Activated effector memory CD4-positive, alpha-beta T cell treated with Interleukin-2 at 50 U/mL for 16 hours (primary cell): Measurements from ENCODE around the gene KRT80.
"Not testable (repeated sequence)": the region's sequence is repeated elsewhere in the genome, so short reads cannot be mapped to it uniquely, and the experiment has no call there.

ENCODE experiments used
- DNase-seq: peaks from one replicate; pipeline ENCODE4 v3.0.0-alpha.2; 2020

KRT80 gene

DNA sequence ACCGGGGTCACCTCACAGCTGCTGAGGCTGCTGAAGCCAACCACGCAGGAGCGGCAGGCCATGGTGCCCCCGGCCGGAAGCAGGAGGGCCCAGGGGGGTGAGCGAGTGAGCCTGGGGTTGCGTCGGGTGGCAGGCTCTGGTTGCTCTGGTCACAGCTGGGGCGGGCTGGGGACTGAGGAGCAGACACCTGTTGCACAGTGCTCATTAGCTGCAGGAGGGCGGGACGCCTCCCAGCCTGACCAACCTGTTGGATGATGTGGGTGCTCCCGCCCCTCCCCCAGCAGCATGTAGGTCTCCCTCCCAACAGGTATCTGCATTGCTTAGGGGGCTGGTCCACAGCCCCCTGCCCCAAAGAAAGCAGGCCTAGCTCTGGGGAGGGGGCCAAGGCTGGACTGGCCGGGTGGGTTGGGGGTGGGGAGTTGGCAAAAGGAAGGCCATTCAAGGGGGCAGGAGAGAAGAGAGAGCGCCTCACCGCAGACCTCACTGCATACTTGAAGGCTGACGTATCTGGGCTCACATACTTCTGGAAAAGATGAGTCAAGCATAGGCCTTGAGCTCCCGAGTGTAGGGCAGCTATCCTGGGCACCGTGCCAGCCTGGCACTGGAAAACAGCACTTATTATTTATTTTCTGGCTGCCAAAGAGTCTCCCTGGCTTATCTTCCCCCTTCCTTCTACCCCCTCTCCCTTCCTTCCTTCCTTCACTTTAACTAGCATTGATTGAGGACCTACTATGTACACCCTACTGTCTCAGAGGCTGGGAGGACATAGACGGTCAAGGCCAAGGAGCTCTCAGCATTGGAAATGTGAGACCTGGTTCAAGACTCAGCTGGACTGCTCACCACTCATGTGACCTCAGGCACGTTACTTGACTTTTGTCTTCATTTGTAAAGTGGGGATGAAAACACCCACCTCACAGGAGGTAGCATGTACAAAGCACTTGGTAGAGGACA, at the start of gene KRT80:
Gene KRT80 (minus strand): TSS at position 174 of the 951 bp plus-strand sequence. CDS start 112 bp downstream, at position 62.
- DNase-seq = no peak

DNA sequence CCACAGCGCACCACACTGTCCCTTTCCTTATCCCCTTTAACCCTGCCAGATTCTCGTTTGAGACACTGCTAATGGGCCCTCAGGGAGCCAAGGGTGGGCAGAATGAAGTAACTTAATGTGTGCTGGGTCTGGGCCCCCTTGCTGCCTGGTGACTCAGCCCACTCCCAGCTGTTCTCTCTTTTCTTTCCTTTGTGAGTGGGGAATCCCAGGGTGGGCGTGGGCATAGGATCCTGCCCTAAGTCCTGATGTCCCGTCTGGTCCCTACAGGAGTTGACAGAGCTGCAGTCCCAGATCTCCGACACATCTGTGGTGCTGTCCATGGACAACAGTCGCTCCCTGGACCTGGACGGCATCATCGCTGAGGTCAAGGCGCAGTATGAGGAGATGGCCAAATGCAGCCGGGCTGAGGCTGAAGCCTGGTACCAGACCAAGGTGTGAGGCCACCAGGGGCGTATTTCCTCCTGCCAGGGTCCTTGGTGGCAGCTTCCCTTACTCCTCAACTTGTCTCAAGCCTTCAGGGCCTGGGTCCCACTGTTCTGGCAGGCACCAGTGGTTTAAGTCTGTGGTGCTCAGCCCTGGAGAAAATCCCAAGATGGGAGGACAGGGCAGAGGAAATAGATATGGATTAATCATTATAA, 49.5 kb upstream of the KRT80 start:
- no peak for DNase-seq

DNA sequence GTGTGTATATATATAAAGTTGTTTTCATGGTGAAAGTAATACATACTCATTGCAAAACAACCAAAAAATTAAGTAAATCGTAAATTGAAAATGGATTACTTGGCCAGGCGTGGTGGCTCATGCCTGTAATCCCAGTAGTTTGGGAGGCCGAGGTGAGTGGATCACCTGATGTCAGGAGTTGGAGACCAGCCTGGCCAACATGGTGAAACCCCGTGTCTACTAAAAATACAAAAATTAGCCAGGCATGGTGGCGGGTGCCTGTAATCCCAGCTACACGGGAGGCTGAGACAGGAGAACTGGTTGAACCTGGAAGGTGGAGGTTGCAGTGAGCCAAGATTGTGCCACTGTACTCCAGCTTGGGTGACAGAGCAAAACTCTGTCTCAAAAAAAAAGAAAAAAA, 48.4 kb upstream of the KRT80 start:
- not testable (repeated sequence) for DNase-seq

DNA sequence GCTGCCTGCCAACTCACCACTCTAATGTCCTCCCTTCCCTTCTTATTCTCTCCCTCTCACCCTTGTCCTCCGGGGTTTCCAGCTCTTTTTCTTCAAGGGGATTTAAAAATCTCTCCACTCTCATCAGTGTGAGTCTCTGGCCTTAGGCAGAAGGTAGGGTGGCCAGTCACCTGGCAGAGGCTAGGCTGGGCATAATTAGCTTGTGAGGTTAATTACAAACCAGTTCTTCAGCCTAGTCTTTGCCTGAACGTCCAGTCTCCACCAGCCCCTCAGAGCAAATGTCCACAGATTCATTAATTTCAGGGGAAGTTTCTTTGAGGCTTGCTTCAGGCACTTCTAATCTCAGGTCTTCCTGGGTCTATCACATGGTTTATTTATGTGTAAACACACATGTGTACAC, 48.0 kb upstream of the KRT80 start:
- DNase-seq = no peak

DNA sequence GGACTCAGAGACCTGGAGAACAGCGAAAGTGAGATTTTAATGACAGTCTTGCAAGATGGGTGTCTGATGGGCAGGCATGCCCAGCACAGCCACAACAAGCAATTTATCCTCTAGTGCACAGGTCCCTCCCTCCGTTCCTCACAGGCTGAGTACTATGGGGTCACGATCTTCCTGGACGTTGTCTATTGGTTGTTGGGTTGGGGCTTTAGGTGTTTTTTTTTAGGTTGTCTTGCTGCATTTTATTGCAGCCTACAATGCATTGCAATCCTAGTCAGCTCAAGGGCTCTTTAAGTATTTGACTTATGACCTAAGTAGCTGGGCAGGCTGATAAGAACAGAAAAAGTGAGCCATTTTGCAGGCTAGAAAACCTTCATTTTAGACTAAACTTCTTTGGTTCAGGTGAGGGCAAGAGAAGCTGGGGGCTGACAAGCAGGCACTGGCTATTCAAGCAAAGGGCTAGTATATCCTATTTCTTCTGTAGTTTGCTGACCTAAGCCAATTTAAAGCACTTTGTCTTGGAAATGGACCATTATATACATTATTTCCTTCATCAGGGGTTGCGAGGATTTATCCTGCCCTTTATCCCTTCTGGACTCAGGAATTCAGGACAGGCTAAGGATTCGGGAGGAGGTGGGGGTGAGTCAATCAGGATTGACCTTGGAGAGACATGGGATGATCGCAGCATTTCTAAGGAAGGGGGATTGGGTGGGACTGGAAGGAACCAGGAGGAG, 47.3 kb upstream of the KRT80 start:
- no peak for DNase-seq

DNA sequence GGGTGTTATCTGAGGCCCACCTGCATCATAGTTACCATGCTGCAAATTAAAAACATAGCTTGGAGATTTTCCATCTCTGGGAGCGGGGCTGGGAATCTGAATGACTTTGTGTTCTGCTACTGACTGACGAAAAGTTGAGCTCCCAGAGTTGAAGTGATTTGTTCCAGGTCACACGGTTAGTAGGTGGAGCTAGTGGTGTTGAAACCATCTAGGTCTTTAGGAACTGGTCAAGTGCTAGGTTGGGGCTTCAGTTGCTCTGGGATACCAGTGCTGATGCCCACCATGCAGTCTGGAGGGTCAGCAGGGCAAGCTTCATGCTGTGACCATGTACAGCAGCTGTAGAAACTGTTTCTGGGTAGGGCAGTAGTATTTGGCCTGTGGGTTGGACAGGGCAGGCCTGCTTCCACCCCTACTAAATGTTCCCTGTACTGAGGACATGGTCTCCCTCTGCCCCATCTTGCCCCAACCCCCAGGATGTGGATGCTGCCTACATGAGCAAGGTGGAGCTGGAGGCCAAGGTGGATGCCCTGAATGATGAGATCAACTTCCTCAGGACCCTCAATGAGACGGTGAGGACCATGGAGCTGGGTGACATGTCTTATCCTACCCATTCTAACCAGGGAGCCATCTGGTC, 46.5 kb upstream of the KRT80 start:
- no peak for DNase-seq

DNA sequence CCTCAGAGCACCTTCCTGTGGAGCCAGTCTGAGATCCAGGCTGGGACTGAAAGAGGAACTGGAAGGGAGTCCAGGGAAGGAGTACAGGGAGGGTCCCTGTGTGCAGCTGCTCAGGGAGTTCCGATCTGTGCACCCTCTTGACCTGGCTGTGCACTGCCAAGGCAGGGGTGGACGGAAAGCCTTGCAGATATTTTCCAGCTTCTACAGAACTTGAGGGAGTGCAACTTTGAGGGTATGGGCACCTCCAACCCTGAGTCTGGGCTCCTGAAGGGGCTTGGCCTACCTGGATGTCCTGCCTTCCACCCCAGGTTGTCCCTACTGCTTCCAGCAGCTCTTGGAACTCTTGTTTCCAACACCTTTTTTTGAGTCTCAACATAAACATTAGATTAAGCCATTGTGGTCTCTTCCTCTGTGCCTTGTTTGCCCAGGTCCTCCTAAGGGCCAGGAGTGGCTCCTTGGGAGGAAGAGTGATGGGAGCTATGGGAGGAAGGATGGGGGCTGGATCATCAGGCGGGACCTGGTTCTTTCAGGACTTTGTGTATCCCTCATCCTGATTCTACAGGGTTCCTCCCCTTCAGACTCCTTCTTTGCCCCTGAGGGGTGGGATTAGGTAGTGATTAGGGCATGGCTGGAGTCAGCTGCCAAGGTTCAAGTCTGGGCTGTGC, 44.7 kb upstream of the KRT80 start:
- no peak for DNase-seq

DNA sequence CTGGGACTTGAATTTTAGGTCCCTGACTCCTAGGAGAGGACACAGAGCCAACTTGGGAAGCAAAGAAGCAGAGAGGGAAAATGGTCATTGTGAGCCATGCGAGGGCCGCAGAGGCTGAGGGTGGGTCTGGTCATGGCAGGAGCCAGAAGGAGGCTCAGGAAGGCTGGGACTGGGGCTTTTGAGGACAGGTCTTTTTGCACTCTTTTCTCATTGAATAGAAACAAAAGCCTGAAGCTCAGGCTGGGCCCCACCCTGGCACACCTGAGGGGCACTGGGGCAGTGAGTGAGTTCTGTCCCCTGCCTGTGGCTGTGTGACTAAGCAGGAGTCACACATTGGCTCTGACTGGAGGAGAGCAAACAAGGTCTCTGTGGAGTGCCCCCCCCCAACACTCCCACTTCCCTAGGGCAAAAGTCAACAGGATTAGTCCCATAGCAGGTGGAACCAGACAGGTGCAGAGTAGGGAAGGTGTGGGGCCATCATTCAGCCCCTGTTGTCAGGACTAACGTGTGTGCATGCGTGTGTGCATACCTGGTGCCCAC, 44.1 kb upstream of the KRT80 start:
- DNase-seq = no peak

DNA sequence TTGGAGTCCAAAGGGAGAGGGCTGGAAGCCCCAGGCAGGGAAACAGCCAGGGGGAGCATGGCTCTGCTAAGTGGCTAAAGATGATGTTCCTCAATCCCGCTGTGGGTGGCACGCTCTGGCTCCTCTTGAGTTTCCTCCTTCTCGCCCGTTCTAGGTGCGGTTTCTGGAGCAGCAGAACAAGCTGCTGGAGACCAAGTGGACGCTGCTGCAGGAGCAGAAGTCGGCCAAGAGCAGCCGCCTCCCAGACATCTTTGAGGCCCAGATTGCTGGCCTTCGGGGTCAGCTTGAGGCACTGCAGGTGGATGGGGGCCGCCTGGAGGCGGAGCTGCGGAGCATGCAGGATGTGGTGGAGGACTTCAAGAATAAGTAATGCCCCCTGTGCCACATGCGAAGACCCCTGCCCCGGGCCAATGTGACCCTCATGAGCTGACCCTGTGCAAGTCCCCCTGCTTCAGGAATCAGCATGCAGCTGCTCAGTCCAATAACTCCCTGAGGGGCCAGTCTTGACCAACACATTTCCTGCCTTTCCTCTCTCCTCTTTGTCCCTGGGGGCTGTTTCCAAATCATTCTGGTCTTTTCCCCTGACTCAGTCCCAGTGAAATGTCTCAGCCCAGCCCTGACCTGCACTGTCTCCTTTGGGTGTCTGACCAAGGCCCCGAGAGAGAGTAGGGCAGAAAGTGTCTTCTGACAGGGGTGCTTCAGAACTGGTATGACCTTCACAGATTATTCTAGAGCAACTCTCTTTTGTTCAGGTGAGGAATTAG, 43.4 kb upstream of the KRT80 start:
- DNase-seq = no peak

DNA sequence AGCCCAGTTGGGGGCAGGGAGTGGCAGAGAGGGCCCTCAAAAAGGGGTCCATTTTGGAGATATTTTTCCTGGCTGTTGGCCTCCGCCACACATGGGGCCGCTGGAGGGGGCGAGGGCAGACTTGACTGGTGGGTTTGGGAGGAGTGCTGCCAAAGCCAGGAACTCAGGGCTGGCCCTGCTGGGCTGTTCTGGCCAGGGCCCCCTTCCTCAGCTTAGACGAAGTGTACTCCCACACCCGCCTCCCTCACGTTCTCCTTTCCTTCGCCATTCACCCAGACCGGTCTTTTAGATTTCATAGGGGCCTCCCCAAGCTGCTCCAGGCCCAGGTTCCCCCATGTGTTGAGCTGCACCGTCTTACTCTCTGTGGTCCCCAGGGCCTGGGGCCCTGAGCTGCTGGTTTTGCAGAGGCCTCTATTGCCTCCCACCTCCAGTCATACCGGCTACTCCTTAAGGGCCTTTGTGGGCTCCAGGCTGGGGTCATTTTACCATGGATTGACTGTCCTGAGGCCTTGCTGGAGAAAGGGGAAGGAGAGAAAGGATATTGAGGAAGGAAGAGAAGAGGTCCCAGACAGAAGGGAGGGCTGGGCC, 42.5 kb upstream of the KRT80 start:
- no peak for DNase-seq

DNA sequence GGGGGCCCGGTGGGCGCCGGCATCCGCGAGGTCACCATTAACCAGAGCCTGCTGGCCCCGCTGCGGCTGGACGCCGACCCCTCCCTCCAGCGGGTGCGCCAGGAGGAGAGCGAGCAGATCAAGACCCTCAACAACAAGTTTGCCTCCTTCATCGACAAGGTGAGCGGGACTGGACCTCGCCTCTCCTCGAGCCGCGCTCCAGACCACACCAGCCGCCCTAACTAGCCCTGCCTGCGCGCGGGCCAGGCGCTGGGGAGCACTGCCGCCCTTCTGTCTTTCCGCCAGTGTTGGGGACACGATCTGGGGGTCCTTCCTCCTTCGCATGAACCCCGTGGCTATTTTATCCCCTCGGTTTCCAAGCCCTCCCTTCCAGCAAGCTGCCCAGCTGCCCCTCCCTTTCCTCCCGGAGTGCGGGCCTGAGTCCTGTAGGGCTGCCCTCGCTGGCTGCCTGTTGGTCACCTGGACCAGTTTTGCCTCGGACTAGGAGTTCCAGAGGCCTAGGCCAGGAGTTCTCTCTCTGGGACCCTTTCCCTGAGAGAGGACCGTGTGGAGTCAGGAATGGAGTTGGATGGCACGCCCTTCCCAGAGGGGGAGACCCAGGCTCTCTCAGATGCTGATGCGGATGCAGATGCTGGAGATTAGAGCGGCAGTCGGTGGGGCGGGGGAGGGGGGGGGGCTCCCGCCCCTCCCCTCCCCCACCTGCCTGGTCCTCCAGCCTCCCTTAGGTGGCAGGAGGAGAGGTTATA, 41.8 kb upstream of the KRT80 start:
- no peak for DNase-seq

DNA sequence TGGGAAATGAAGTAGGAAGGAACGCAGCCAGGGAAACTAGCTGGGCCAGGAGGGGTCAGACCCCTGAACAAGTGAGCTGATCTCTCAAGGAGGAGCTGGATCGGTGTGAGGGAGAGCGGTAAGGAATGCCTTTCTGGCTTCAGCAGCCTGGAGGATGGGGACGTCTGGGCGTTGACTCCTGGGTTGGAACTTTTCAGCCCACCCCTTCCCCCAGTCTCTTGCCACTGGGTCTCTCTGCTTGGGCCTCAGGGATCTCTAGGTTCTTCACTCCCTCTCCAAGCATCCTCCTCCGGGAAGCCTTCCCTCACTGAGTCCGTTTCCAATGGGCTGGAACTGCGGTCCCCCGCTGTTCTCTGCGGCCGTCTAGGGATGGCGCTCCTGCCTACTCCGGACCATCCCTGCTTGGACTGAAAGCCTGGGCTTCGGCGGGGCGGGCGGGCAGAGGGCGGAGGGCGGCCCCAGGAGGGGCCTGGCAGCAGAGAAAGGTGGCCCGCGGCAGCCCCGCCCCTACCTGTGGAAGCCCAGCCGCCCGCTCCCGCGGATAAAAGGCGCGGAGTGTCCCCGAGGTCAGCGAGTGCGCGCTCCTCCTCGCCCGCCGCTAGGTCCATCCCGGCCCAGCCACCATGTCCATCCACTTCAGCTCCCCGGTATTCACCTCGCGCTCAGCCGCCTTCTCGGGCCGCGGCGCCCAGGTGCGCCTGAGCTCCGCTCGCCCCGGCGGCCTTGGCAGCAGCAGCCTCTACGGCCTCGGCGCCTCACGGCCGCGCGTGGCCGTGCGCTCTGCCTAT, 41.1 kb upstream of the KRT80 start, which contains the start of gene KRT7:
Gene KRT7 (plus strand): TSS at position 570 of the 788 bp plus-strand sequence. CDS start 54 bp downstream, at position 624.
- no peak for DNase-seq

DNA sequence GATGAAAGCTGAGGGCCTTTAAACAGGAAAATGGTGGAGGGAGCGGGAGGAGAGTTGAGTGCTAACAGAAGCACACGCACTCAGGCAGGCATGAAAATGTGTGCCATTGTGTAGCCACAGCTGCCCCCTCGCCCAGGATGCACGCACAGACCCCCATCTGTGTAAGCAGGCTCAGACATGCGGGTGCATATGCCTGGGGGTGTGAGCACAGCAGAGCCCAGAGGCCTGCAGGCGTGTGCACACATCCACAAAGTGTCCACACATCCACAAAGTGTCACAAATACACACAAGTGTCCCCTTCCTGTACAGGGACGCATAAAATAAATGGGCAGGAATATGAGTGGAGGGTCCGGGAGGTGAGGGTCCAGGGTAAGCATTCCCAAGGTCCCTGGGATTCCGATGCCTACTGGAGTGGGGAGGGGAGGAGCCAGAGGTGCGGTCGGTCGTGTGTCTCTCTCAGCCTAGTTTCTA, 40.4 kb upstream of the KRT80 start:
- DNase-seq = no peak

DNA sequence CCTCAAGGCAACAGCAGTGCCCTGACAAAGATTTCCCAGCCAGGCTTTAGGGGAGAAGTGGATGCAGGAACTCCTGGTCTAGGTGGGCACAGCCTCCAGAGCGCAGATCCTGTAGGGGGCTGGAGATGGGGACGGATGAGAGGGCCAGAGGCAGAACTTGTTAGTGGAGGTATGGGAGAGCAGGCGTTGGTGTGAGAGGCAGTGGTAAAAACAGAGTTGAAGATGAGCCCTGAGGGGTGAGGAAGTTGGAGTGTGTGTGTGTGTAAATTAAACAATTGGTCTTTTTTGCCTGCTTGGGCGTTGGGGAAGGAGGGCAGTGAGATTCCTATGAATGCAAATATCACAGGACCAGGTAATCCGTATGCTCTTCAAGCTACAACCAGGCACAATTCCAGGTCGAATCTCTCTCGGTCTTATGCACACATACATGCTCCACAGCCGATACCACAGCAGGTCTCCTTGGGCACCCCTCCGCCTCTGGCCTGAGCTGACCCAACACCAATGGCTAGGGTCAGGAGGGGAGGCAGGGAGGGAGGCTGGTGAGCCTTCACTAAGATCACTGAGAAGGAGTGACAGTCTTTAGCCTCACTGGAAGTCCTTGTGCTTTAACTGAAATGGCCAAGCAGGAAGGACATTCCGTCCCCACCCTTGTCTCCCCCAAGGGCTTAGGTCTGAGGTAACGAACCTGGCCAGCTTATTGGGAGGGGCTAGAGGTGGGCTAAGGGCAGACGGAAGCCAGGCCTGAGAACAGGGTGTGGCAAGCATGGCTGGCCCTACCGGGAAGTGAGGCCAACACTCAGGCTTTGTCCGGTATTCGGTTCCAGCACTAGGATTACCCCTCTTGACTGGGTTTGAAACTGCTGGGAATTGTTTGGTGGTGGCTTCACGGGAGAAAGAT, 39.7 kb upstream of the KRT80 start:
- DNase-seq = no peak

DNA sequence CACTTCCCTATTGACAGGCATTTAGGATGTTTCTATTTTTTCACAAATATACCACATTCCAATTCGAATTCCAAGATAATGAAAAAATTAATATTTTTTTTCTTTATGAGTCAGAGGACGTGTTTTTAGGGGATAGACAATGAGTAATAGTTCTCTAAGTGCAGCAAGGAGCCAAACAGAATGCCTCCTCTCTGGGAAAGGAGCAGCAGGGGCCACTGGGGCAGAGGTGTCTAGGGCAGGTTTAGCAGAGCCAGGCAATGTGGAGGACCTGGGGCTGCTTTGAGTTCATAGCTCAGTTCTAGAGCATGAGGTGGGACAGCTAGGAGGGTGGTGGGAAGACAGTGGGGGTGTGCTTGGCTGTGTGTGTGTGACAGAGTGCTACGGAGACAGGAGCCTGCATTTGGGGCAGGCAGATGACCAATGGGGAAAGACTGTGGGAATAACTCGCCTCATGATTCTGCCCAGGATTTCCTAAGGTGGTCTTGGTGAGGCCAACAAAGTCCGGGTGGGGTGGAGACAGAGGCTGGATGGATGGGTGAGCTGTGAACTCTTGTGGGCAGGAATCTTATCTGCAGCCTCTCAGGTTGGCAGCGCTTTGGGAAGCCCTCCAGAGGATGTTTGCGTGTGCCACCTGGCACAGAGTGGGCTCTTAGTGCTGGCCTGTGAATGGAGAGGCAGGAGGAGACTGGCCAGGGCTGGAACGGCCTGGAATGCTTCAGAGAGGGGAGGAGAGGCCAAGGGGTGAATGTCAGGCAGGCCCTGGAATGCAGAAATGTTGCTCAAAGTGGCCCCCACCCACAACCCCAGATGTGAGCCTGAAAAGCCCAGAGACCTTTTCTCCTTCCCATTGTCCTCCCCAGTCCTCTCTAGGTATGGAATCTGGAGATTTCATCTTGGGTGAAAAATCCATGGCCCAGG, 38.8 kb upstream of the KRT80 start:
- DNase-seq = no peak

DNA sequence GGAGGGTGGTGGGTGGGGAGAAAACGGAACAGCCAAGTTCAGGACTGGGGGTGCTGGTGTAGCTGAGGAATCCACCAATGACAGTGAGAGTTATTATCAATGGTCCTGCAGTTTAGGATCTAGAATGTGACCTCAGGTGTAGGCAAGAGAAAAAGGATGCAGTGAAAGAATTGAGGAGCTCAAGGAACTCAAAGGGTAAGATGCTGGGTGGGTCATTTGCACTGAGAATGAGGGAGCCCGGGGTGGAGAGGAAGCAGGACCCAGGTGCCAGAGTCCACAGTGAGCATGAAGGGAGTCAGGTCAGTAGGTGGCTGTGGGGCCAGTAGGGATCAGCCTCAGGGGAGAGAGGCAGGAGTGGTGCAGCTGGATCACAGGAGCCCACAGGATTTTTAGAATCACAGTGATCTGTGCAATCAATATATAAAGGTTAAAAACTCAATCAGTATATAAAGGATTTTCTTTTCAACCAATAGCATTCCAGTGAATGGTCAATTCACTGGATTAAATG, 38.1 kb upstream of the KRT80 start:
- DNase-seq = no peak

DNA sequence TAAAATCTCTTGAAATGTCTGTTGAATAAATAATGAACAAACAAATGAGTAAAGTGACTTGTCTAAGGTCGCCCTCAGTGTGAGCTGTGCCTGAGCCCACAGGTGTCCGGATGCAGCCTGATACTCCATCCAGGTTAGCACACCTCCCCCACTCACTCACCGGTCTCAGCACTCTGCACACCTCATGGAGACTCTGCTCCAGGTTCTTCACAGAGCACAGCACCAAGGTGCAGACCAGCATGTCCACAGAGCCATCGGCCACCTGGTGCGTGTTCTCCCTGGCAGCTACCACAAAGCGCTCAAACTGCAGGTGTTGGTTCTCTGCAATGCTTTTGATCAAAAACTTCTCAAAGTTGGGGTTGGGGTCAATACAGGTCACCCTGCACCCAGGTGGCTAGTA, 37.1 kb upstream of the KRT80 start:
- DNase-seq = no peak
